HCEC 1CT (cell line): ENCODE measurements around the gene ADAD1.
"Not testable (repeated sequence)": the region's sequence is repeated elsewhere in the genome, so short reads cannot be mapped to it uniquely, and the experiment has no call there.

Experiments used
- DNase-seq: peaks from one replicate; pipeline ENCODE4 v3.0.0-alpha.2; 2017

The ADAD1 gene

GRCh38 chr4:122378711-122379110, at the start of gene ADAD1:
TSS of gene ADAD1 (plus strand) at chr4:122379011. CDS start at chr4:122380070, 1,059 bp downstream.
- no peak for DNase-seq

DNA sequence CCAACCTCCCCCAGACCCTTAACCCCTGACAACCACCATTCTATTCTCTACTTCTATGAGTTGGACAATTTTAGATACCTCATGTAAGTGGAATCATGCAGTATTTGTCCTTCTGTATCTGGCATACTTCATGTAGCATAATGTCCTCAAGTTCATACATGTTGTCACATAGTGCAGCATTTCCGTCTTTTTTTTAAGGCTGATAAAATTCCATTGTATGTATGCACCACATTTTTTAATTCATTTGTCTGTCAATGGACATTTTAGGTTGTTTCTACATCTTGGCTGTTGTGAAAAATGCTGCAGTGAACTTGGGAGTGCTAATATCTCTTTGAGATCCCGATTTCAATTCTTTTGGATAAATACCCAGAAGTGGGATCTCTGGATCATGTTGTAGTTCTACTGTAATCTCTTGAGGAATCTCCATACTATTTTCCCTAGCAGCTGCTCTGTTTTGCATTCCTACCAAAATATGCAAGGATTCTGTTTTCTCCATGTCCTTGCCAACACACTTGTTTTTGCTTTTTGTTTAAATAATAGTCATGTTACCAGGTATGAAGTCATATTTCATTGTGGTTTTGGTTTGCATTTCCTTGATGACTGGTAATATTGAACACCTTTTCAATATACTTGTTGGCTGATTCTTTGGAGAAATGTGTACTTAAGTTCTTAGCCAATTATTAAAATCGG, 48.8 kb upstream of the ADAD1 start:
- no peak for DNase-seq

DNA sequence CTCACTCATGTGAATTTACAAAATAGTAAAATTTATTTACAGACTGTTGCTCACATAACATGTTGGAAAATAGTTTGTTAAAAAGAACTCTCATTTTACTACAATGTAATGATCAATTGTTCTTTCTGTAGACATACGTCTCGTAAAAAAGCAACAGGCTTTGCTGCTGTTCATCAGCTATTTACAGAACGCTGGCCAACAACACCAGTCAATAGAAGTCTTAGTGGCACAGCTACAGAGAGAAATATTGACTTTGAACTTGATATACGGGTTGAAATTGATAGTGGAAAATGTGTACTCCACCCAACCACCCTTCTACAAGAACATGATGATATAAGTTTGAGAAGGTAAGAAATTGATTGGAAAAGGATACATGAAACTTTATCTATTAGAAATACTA, 47.6 kb upstream of the ADAD1 start:
- DNase-seq = no peak

DNA sequence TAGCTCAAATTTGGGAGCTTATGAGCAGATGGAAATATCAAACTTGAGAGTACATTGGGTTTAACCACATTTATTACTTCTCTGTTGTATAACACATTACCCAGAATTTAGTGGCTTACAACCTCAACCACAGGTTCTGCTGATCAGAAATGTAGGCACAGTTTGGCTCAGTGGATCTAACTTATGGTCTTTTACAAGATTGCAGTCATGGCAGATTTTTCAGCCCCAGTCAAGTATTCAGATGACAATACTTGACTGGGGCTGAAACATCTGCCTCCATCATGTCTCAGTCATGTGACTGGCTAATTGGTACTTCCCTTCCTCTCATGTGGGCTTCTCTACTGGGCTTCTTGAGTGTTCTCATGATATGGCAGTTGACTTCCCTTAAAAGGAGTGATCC, 44.0 kb upstream of the ADAD1 start:
- no peak for DNase-seq

DNA sequence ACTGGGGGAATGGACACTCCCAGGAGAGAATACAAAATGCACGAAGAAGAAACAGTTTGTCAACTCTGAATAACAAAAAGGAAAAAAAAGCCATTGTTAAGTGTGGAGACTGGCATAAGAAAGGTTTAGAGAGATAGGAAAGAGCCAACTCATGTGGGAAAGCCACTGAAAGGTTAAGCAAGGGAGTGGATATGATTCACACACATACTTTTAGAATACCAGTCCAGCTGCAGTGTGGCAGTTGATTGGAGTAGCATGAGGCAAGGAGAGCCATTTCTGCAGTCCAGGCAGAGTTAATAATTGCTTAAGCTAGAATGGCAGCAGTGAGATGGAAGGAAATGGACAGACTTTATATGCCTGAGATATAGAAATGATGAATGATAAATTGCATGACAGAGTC, 36.9 kb upstream of the ADAD1 start:
- DNase-seq = peak; percentile 72

GRCh38 chr4:122346036-122346435, 32.8 kb upstream of the ADAD1 start:
- DNase-seq = no peak

DNA sequence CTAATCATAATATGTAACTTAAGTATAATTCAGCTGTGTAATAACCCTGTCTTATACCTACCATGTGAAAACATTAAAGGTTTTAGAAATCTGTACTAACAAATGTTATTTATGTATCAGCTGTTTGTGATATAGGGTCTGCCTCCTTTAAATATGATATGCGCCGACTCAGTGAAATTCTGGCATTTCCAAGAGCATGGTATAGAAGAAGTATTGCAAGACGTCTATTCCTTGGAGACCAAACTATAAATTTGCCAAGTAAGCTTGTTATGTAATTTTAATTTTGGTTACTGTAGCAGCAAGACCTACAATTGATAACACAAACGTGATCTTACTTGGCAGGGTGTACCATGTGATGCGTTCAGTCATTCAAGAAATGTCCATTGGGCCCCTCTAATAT, 32.3 kb upstream of the ADAD1 start:
- DNase-seq = no peak

DNA sequence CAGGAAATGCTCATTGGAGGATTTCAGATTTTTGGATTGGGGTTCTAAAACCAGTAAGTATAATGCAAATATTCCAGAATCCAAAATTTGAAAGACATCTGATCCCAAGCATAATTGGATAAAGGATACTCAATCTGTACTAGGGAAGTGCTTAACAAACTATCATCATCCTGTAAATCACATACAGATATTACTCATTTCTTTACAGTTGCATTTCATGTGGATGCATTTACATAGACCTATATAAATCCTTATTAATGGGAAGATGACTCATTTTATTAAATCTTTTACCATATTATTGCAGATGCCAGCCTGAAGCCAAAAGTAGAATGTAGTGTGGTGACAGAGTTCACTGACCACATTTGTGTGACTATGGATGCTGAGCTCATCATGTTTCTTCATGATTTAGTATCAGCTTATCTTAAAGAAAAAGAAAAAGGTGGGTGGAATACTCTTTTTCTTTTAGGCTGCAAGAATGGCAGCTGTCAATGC, 22.4 kb upstream of the ADAD1 start:
- DNase-seq = no peak

- DNase-seq = no peak
These were observed 18.1 kb upstream of the ADAD1 start for GRCh38 chr4:122360754-122361153.

DNA sequence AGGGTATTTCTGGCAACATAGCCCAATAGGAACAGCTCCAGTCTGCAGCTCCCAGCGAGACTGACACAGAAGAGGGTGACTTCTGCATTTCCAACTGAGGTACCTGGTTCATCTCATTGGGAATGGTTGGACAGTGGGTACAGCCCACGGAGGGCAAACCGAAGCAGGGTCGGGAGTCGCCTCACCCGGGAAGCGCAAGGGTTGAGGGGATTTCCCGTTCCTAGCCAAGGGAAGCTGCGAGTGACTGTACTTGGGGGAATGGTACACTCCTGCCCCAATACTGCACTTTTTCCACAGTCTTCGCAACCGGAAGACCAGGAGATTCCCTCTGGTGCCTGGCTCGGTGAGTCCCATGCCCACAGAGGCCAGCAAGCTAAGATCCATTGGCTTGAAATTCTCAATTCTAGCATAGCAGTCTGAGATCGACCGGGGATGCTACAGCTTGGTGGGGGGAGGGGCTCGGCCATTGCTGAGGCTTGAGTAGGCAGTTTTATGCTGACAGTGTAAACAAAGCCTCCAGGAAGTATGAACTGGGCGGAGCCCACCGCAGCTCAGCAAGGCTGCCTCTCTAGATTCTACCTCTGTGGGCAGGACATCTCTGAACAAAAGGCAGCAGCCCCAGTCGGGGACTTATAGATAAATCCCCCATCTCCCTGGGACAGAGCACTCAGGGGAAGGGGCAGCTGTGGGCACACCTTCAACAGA, 14.0 kb upstream of the ADAD1 start:
- no peak for DNase-seq

GRCh38 chr4:122368786-122369185, 10.0 kb upstream of the ADAD1 start:
- DNase-seq = not testable (repeated sequence)

- no peak for DNase-seq
These were observed 1.5 kb upstream of the ADAD1 start for GRCh38 chr4:122377352-122377751.

DNA sequence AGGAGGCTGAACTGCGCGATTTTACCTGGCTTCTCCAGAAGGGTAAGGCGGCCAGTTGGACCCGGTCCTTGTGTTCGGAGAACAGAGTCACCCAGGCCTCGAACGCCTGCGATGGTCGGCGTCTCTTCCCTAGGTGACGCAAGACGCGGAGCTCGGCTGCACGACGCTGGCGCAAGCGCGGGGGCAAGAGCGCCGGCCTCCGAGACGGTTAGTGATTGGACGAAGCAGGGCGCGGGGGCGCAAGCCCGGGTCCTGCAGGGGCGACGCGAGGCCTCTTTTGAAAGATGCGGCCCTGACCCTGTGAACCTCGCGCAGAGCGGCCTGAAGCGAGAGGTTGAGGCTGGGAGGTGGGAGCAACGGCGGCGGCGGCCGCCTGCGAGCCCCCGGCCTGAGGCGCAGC, 428 bp downstream of the ADAD1 start:
- DNase-seq = no peak

DNA sequence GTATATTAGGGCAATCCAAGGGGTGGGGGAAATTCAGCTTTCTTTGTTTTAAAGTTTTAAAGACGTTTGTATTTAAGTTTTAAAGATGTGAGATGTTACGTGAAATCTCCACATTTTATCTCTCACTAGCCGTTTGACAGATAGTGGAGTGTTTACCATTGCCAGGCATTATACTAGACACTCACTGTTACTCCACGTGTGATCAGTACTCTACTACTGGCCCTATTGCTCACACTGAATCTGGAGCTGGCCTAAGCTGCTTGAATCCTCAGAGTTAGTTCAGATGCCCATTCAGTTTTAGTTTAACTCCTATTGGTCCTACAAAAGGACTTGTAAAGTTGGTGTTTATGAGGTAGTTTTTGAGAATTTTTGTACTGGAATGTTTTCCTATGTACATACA, 4.5 kb downstream of the ADAD1 start:
- no peak for DNase-seq

DNA sequence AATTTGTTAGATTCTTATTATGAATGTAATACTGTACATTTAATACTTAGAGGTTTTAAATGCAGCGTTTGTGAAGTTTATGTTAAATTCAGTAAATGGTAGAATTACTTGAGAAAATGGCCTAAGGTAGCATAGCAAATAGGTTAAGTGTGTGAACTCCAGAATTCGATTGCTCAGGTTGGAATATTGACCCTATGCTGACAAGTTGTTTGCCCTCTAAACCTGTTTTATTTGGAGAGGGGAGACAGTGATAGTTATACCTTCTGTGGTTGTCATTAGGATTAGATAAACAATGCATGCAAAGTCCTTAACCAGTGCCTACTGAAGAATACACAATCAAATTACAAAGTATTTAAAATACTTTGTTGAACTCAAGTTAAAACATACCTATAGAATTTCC, 5.4 kb downstream of the ADAD1 start:
- DNase-seq = no peak

GRCh38 chr4:122393276-122393675, 14.5 kb downstream of the ADAD1 start:
- no peak for DNase-seq

DNA sequence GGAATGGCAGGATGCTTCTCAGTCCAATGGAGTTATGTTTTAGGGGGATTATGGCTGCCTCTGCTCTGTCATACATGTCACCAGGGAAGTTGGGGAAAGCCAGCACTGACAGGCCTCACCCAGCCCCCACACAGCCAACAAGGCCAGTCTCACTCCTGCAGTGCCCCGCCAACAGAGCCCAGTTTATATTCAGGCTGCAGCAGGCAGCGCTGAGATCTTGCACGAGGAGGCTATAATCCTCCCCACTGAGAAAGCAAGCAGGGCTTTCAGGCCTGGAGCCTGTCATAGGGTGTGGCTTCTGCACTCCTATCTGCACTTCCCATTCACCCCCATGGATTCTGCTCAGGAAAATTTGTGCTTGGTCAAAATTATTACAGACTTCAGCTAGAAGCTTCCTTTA, 25.1 kb downstream of the ADAD1 start:
- no peak for DNase-seq

- DNase-seq = peak; percentile 12
These were observed 33.7 kb downstream of the ADAD1 start for GRCh38 chr4:122412547-122412946.

GRCh38 chr4:122423246-122423645, 44.4 kb downstream of the ADAD1 start:
- no peak for DNase-seq

- no peak for DNase-seq
These were observed 52.5 kb downstream of the ADAD1 start for GRCh38 chr4:122431351-122431750.

DNA sequence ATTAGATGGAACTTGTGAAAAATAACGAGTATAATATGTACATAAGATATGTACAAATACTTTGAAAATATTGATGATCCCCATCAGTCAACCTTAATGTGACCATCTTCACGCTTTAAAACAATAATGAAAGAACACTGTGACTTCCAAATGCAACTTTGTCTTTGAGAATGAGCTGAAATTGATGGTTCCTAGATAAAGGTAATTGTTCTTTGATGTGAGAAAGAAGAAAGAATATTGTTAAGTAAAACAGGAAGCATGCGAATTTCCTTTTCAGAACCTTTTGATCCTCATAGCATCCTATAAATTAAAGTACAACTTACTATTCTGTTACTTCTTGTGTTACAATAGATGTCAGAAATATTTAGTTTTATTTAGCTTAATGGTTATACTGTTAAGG, 55.5 kb downstream of the ADAD1 start:
- no peak for DNase-seq

DNA sequence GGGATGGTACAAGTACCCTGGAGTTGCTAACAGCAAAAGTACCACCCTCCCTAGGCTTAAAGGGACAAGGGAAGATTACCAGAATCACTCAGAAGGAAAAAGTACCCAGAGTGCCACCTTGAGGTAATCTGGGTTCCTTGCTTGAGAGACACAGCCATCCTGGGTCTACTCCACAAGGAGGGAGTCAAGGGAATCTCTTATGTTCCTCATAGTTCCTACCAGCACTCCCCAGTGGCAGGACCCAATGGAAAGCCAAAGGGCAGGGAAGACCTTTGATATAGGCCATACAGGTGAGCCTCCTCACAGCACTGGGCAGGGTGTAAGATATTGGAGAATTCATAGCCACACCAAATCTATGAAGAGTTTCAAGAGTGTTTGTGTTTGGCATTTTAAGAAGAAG, 72.0 kb downstream of the ADAD1 start:
- peak; percentile 10 for DNase-seq

DNA sequence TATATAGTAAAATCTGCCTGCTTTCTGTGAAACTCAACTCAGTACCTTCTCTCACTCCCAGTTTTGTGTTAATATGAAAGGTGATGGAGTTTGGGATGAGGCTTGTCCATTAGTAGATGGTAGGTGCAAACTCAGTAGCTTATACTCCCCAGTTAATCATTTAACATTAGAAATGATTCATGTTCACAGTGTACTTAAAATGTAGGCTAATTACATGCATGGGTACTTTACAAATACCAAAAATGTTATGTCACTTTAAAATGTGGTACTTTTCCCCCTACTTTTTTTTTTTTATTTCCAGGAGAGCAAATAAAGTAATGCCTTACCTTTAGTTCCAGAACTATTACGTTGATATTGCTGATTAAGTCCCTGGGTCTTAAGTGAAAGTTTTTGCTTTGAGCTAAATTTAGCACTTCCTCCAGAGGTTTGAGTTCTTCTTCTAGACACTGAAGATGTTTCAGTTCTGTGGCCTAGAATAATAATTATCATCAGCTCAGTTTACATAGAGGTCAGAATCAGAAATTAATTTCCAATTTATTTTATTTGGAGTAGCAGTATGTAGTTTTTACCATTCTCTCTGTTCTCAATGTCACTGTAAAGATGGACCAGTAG, 74.7 kb downstream of the ADAD1 start:
- no peak for DNase-seq
